Tibial nerve (tissue), 4 donors: ENCODE measurements around the gene QSOX1. TPM values are rescaled to one million over a fixed set of nuclear protein-coding genes. Genes with fewer than 3 reads are reported as not detected.

ENCODE experiments used
- DNase-seq, 2 donors: peaks; one replicate each; pipeline ENCODE4 v3.0.0-alpha.2; 2019; ENCODE audit warnings: low spot score in 2 of 2
- H3K27ac ChIP-seq, 4 donors: fragments of 200-600 bp; sonication (generic) in 3 of 4; one replicate each; pipeline ENCODE4 v1.5.1; 2017 to 2019; ENCODE audit warnings: mild to moderate bottlenecking in 1 of 4
- H3K27me3 ChIP-seq, 2 donors: fragments of 200-600 bp; sonication (generic) in 1 of 2; one replicate each; pipeline versions ENCODE4 v1.5.1 to v1.6.0; 2017 to 2019
- H3K36me3 ChIP-seq, 3 donors: fragments of 200-600 bp; sonication (generic); one replicate each; pipeline ENCODE4 v1.5.1; 2018 to 2019
- H3K4me1 ChIP-seq, 4 donors: fragments of 200-600 bp; sonication (generic) in 3 of 4; one replicate each; pipeline ENCODE4 v1.5.1; 2017 to 2019
- H3K4me3 ChIP-seq, 4 donors: fragments of 200-600 bp; sonication (generic) in 3 of 4; one replicate each; pipeline ENCODE4 v1.5.1; 2017 to 2019; ENCODE audit warnings: mild to moderate bottlenecking in 1 of 4, moderate library complexity in 1 of 4
- H3K9me3 ChIP-seq, 4 donors: fragments of 200-600 bp; sonication (generic) in 3 of 4; one replicate each; pipeline ENCODE4 v1.5.1; 2017 to 2019
- EP300 ChIP-seq, 2 donors: sonication (generic); formaldehyde crosslinking; IDR thresholded peaks; one replicate each; pipeline ENCODE4 v1.6.1; 2017; ENCODE audit warnings: antibody characterized with exemption in 2 of 2, mild to moderate bottlenecking in 1 of 2
- POLR2A ChIP-seq, 2 donors: fragments of 450-650 bp; IDR thresholded peaks; one replicate each; pipeline ENCODE4 v1.6.1; 2017; ENCODE audit warnings: antibody characterized with exemption in 2 of 2, mild to moderate bottlenecking in 2 of 2, moderate library complexity in 2 of 2
- WGBS, 2 donors: methylation state at CpG; one replicate each; pipeline ENCODE4 v1.1.5; 2018; 5-methylcytosine and 5-hydroxymethylcytosine counted together
- total RNA-seq, 4 donors: library from RNA; depleted of rRNA; stranded (reverse); fragments of >200 nt; gene quantifications; one replicate each; pipeline ENCODE4 v1.1.0, GENCODE V29; 2016
- TF ChIP-seq, protein P1 (sequence below), 5 experiments: fragments of 200-600 bp in 3 of 5; fragments of 450-650 bp in 2 of 5; sonication (generic) in 3 of 5; IDR thresholded peaks; one replicate each; pipeline ENCODE4 v1.5.1; 2016 to 2019; ENCODE audit warnings: antibody characterized with exemption in 5 of 5, mild to moderate bottlenecking in 3 of 5, moderate library complexity in 2 of 5

The QSOX1 gene
- total RNA-seq, 4 donors from 2014 or later = 41.0 to 55.5 (median 50.7) TPM

DNA sequence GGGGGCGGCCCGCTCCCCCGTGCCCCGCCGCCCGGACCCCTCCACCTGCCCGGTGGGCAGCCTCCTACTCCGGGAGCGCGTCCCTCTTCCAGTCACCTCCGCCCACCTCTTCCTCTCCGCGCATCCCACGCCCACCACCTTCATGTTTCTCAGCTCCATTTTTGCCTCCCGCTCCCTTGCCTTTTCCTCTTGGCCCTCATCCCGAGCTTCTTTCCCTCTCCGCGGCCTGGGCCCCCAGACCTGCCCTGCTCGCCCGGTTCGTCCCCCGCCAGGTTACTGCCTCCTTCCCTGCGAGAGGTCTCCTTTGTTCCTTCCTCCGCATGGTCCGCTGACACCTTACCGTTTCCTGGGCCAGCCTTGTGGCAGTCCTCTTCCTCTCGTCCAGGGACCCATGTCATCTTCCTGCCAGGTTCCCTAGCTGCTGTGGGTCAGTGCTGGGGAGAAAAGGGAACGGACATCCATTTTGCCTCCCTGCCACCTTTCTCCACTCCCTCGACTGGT lies 563 bp downstream of the QSOX1 start:
- no peak for TF ChIP-seq EP300 (IDR thresholded peaks at IDR 0.05)
- TF ChIP-seq, protein P1, sequence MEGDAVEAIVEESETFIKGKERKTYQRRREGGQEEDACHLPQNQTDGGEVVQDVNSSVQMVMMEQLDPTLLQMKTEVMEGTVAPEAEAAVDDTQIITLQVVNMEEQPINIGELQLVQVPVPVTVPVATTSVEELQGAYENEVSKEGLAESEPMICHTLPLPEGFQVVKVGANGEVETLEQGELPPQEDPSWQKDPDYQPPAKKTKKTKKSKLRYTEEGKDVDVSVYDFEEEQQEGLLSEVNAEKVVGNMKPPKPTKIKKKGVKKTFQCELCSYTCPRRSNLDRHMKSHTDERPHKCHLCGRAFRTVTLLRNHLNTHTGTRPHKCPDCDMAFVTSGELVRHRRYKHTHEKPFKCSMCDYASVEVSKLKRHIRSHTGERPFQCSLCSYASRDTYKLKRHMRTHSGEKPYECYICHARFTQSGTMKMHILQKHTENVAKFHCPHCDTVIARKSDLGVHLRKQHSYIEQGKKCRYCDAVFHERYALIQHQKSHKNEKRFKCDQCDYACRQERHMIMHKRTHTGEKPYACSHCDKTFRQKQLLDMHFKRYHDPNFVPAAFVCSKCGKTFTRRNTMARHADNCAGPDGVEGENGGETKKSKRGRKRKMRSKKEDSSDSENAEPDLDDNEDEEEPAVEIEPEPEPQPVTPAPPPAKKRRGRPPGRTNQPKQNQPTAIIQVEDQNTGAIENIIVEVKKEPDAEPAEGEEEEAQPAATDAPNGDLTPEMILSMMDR (IDR thresholded peaks at IDR 0.05) = no peak
- no peak for TF ChIP-seq POLR2A (IDR thresholded peaks at IDR 0.05)
- WGBS, 2 donors = 1 to 4% methylated on average over 29 of the region's 29 CpGs
- H3K4me1 ChIP-seq = peaks cover 0 to 39% (median 5%) of the 10 kb centered on the region in 4 donors
- DNase-seq = no peak
- no peaks in the 10 kb centered on the region for H3K27me3 ChIP-seq
- no peaks in the 10 kb centered on the region for H3K9me3 ChIP-seq
- H3K27ac ChIP-seq = peak overlapping the region; percentile 83 to 93 (median 88)
- H3K4me3 ChIP-seq = peak overlapping the region; percentile 78 to 97 (median 90)
- no peaks in the 10 kb centered on the region for H3K36me3 ChIP-seq

GRCh38 chr1:180156201-180156600 lies 1.5 kb downstream of the QSOX1 start:
- Histone ChIP-seq H3K9me3 (no peaks in the 10 kb centered on the region), H3K27me3 (no peaks in the 10 kb centered on the region), H3K4me1 (peaks cover 0 to 36% (median 5%) of the 10 kb centered on the region in 4 donors), H3K4me3 (peak overlapping the region in 2 of 4 donors; percentile 87 to 97), H3K27ac (no peak overlapping the region), H3K36me3 (no peaks in the 10 kb centered on the region)
- DNase-seq = no peak
- TF ChIP-seq EP300 (IDR thresholded peaks at IDR 0.05) = no peak
- TF ChIP-seq, protein P1 (IDR thresholded peaks at IDR 0.05) = no peak
- TF ChIP-seq POLR2A (IDR thresholded peaks at IDR 0.05) = no peak
- whole genome bisulfite sequencing, 2 donors = 73 to 79% methylated on average over 4 of the region's 4 CpGs

DNA sequence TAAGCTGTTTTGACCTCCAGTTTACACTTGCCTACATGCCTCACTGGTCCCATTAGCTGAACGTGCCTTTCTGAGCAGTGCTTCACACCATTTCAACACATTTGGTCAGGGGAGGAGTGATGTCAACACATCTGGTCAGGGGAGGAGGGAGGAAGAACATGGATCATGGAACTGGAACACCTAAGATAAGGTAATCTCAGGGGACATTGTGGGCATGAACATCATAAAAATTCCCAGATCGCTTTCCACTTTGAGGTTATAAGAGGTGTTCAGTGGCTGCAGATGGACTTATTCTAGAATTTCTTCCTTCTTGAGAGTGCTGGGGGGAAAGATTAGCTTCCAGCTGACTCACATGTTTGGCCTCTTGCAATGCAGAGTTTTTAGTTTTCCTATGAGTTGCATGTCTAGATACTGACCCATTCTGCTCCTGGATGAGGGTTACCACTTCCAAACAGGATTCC lies 2.0 kb downstream of the QSOX1 start:
- TF ChIP-seq, protein P1 (IDR thresholded peaks at IDR 0.05) = no peak
- TF ChIP-seq EP300 (IDR thresholded peaks at IDR 0.05) (no peak), POLR2A (IDR thresholded peaks at IDR 0.05) (no peak)
- H3K4me3 ChIP-seq = no peak overlapping the region
- H3K27ac ChIP-seq = no peak overlapping the region
- H3K9me3 ChIP-seq = no peaks in the 10 kb centered on the region
- 82 to 97% methylated on average over 2 of the region's 2 CpGs for WGBS, 2 donors
- H3K4me1 ChIP-seq = peaks cover 0 to 33% (median 5%) of the 10 kb centered on the region in 4 donors
- DNase-seq = no peak
- H3K36me3 ChIP-seq = no peaks in the 10 kb centered on the region
- no peaks in the 10 kb centered on the region for H3K27me3 ChIP-seq

GRCh38 chr1:180157108-180157507 lies 2.4 kb downstream of the QSOX1 start:
- 77 to 79% methylated on average over 4 of the region's 4 CpGs for WGBS, 2 donors
- TF ChIP-seq, protein P1 (IDR thresholded peaks at IDR 0.05) = no peak
- TF ChIP-seq POLR2A (IDR thresholded peaks at IDR 0.05) (no peak), EP300 (IDR thresholded peaks at IDR 0.05) (no peak)
- no peaks in the 10 kb centered on the region for H3K27me3 ChIP-seq
- H3K27ac ChIP-seq = no peak overlapping the region
- no peak for DNase-seq
- H3K4me1 ChIP-seq = peaks cover 0 to 33% (median 5%) of the 10 kb centered on the region in 4 donors
- H3K9me3 ChIP-seq = no peaks in the 10 kb centered on the region
- H3K4me3 ChIP-seq = no peak overlapping the region
- no peaks in the 10 kb centered on the region for H3K36me3 ChIP-seq

GRCh38 chr1:180157576-180158057 lies 2.9 kb downstream of the QSOX1 start:
- H3K27me3 ChIP-seq = no peaks in the 10 kb centered on the region
- TF ChIP-seq, protein P1 (IDR thresholded peaks at IDR 0.05) = no peak
- no peak for TF ChIP-seq POLR2A (IDR thresholded peaks at IDR 0.05)
- TF ChIP-seq EP300 (IDR thresholded peaks at IDR 0.05) = no peak
- WGBS, 2 donors = 79 to 83% methylated on average over 3 of the region's 3 CpGs
- peaks cover 0 to 33% (median 5%) of the 10 kb centered on the region in 4 donors for H3K4me1 ChIP-seq
- H3K36me3 ChIP-seq = no peaks in the 10 kb centered on the region
- no peak for DNase-seq
- no peak overlapping the region for H3K27ac ChIP-seq
- no peak overlapping the region for H3K4me3 ChIP-seq
- H3K9me3 ChIP-seq = no peaks in the 10 kb centered on the region
